ENCODE data around the gene AKAP8L.

AKAP8L gene

GRCh38 chr19:15400521-15401396, 18.0 kb downstream of the AKAP8L start:
- no peak overlapping the region for H3K4me3 ChIP-seq (ENCODE audit: control insufficient read depth, low read depth, low read length)
- DNase-seq (ENCODE audit: low read depth) = no peak
- no peak for TF ChIP-seq CTCF (conservative IDR thresholded peaks at IDR 0.05; ENCODE audit: control insufficient read depth, insufficient read depth, low read depth, low read length)

- DNase-seq (ENCODE audit: low read depth) = no peak
- no peak for TF ChIP-seq CTCF (conservative IDR thresholded peaks at IDR 0.05; ENCODE audit: control insufficient read depth, insufficient read depth, low read depth, low read length)
- H3K4me3 ChIP-seq (ENCODE audit: control insufficient read depth, low read depth, low read length) = no peak overlapping the region
Measured at GRCh38 chr19:15399635-15400034, 19.2 kb downstream of the AKAP8L start.

- no peak for TF ChIP-seq CTCF (conservative IDR thresholded peaks at IDR 0.05; ENCODE audit: control insufficient read depth, insufficient read depth, low read depth, low read length)
- DNase-seq (ENCODE audit: low read depth) = no peak
Measured at GRCh38 chr19:15399234-15399515, 19.6 kb downstream of the AKAP8L start.

GRCh38 chr19:15398501-15399233, 20.1 kb downstream of the AKAP8L start:
- no peak for DNase-seq (ENCODE audit: low read depth)
- no peak for TF ChIP-seq CTCF (conservative IDR thresholded peaks at IDR 0.05; ENCODE audit: control insufficient read depth, insufficient read depth, low read depth, low read length)
- no peak overlapping the region for H3K4me3 ChIP-seq (ENCODE audit: control insufficient read depth, low read depth, low read length)

More at GRCh38 chr19:15399234-15399515, 19.6 kb downstream of the AKAP8L start:
- no peak overlapping the region for H3K4me3 ChIP-seq (ENCODE audit: control insufficient read depth, low read depth, low read length)

GRCh38 chr19:15397782-15398181, 21.0 kb downstream of the AKAP8L start:
- DNase-seq (ENCODE audit: low read depth) = no peak
- H3K4me3 ChIP-seq (ENCODE audit: control insufficient read depth, low read depth, low read length) = no peak overlapping the region
- no peak for TF ChIP-seq CTCF (conservative IDR thresholded peaks at IDR 0.05; ENCODE audit: control insufficient read depth, insufficient read depth, low read depth, low read length)

- no peak for TF ChIP-seq CTCF (conservative IDR thresholded peaks at IDR 0.05; ENCODE audit: control insufficient read depth, insufficient read depth, low read depth, low read length)
- H3K4me3 ChIP-seq (ENCODE audit: control insufficient read depth, low read depth, low read length) = no peak overlapping the region
- DNase-seq (ENCODE audit: low read depth) = no peak
Measured at GRCh38 chr19:15397236-15397635, 21.6 kb downstream of the AKAP8L start.
